GM23338 (cell line): ENCODE data around the gene BCKDHA. TPM values are rescaled to one million over a fixed set of nuclear protein-coding genes. Genes with fewer than 3 reads are reported as not detected.

Experiments used
- ATAC-seq: fragments of 200-7000 bp; cut with Tn5 transposase; 3 replicates; pipeline ENCODE4 v1.9.1; 2020
- DNase-seq: peaks from one replicate; pipeline ENCODE4 v3.0.0-alpha.2; 2015; ENCODE audit warnings: low spot score
- H2AFZ ChIP-seq: fragments of 200-600 bp; sonication (generic); 2 replicates; pipeline ENCODE4 v1.8.0; 2016; ENCODE audit warnings: antibody characterized with exemption, mild to moderate bottlenecking, moderate library complexity
- H3F3A ChIP-seq: fragments of 200-600 bp; sonication (generic); replicated peaks from 2 replicates; pipeline ENCODE4 v1.8.0; 2017; ENCODE audit warnings: antibody characterized with exemption, mixed run types, low read depth
- H3K27ac ChIP-seq: fragments of 200-600 bp; sonication (generic); 2 replicates; pipeline ENCODE4 v1.6.1; 2016; ENCODE audit warnings: low read depth
- H3K27me3 ChIP-seq: fragments of 200-600 bp; sonication (generic); 2 replicates; pipeline ENCODE4 v1.8.0; 2016; ENCODE audit warnings: mild to moderate bottlenecking, mixed run types, moderate library complexity; ENCODE audit not compliant: insufficient read depth
- H3K36me3 ChIP-seq: fragments of 200-600 bp; sonication (generic); 2 replicates; pipeline ENCODE4 v1.8.0; 2016; ENCODE audit warnings: mild to moderate bottlenecking; ENCODE audit not compliant: insufficient read depth
- H3K4me1 ChIP-seq: fragments of 200-600 bp; sonication (generic); 2 replicates; pipeline ENCODE4 v1.8.0; 2016; ENCODE audit warnings: mild to moderate bottlenecking, moderate library complexity; ENCODE audit not compliant: insufficient read depth
- H3K4me2 ChIP-seq: fragments of 200-600 bp; sonication (generic); 2 replicates; pipeline ENCODE4 v1.7.1; 2017; ENCODE audit warnings: mixed run types
- H3K4me3 ChIP-seq: fragments of 200-600 bp; sonication (generic); 2 replicates; pipeline ENCODE4 v1.6.1; 2016; ENCODE audit warnings: mixed run types
- H3K79me2 ChIP-seq: fragments of 200-600 bp; sonication (generic); replicated peaks from 2 replicates; pipeline ENCODE4 v1.8.0; 2017; ENCODE audit warnings: mild to moderate bottlenecking; ENCODE audit not compliant: insufficient read depth
- H3K9me2 ChIP-seq: fragments of 200-600 bp; sonication (generic); 2 replicates; pipeline ENCODE4 v1.8.0; 2017; ENCODE audit not compliant: insufficient read depth
- H4K20me1 ChIP-seq: fragments of 200-600 bp; sonication (generic); replicated peaks from 2 replicates; pipeline ENCODE4 v1.8.0; 2017; ENCODE audit warnings: mild to moderate bottlenecking; ENCODE audit not compliant: insufficient read depth
- H3K27ac Mint-ChIP-seq: 2 replicates; pipeline ENCODE4 v1.8.0; 2020; ENCODE audit warnings: inconsistent platforms, mild to moderate bottlenecking, moderate library complexity, mixed read lengths
- H3K27me3 Mint-ChIP-seq: 3 replicates; pipeline ENCODE4 v1.8.0; 2022; ENCODE audit warnings: low read depth, mild to moderate bottlenecking, moderate library complexity, mixed read lengths, inconsistent platforms; ENCODE audit not compliant: insufficient read depth, poor library complexity
- H3K36me3 Mint-ChIP-seq: 3 replicates; pipeline ENCODE4 v1.8.0; 2021; ENCODE audit warnings: low read depth, mild to moderate bottlenecking, inconsistent platforms, moderate library complexity, mixed read lengths
- H3K4me1 Mint-ChIP-seq: 3 replicates; pipeline ENCODE4 v1.8.0; 2020; ENCODE audit warnings: mild to moderate bottlenecking, inconsistent platforms, mixed read lengths
- H3K4me3 Mint-ChIP-seq: 3 replicates; pipeline ENCODE4 v1.8.0; 2021; ENCODE audit warnings: moderate library complexity, mild to moderate bottlenecking, inconsistent platforms, mixed read lengths
- H3K9me3 Mint-ChIP-seq: 3 replicates; pipeline ENCODE4 v1.8.0; 2020; ENCODE audit warnings: moderate library complexity, mild to moderate bottlenecking, inconsistent platforms, mixed read lengths
- EZH2 ChIP-seq: fragments of 200-600 bp; sonication (generic); IDR thresholded peaks from one replicate; pipeline ENCODE4 v1.8.0; 2017; ENCODE audit warnings: antibody characterized with exemption, mild to moderate bottlenecking, low read depth; ENCODE audit not compliant: unreplicated experiment
- STAT1 ChIP-seq: IDR thresholded peaks from one replicate; pipeline ENCODE4 v1.6.1; 2016; ENCODE audit warnings: antibody characterized with exemption; ENCODE audit not compliant: unreplicated experiment
- ZNF331 ChIP-seq: fragments of 250-450 bp; sonication (Bioruptor Pico); IDR thresholded peaks from 2 replicates; pipeline ENCODE4 v1.5.0; 2020; ENCODE audit warnings: low read depth, mild to moderate bottlenecking, moderate library complexity
- polyA plus RNA-seq: library from polyadenylated mRNA; unstranded; fragments of >200 nt; fragmentation: Nextera tagmentation; extraction: Ambion mirVana; gene quantifications from 2 replicates; pipeline ENCODE4 v1.2.1, GENCODE V29; 2016
- total RNA-seq: library from RNA; depleted of rRNA; stranded (reverse); fragments of >200 nt; shearing (Covaris generic); gene quantifications from 2 replicates; pipeline ENCODE4 v1.2.3, GENCODE V29; 2014
- TF ChIP-seq, protein P1 (sequence below), 2 experiments: fragments of 200-600 bp in 1 of 2; sonication (generic) in 1 of 2; conservative IDR thresholded peaks; 2 replicates each; pipeline versions ENCODE4 v1.5.1 to v1.6.1; 2016 to 2017; ENCODE audit warnings: antibody characterized with exemption in 2 of 2, low read depth in 2 of 2, mild to moderate bottlenecking in 2 of 2, moderate library complexity in 1 of 2
- TF ChIP-seq, protein P2 (sequence below): fragments of 250-450 bp; sonication (Bioruptor Pico); IDR thresholded peaks from 2 replicates; pipeline ENCODE4 v1.5.0; 2020; ENCODE audit warnings: mild to moderate bottlenecking, moderate library complexity

BCKDHA gene
- total and polyA plus RNA-seq, 2 experiments from 2014 or later, result 15.0 to 42.4 TPM

DNA sequence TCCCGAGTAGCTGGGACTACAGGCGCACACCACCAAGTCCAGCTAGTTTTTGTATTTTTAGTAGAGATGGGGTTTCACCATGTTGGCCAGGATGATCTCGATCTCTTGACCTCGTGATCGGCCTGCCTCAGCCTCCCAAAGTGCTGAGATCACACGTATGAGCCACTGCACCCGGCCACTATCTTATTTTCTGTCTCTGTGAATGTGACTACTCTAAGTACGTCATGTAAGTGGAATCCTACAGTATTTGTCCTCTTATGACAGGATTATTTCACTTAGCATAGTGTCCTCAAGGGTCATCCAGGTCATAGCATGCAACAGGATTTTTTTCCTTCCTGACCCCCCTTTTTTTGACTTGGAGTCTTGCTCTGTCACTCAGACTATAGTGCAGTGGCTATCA is 26.1 kb upstream of the BCKDHA start:
- Mint-ChIP-seq H3K9me3 (no peaks in the 10 kb centered on the region), H3K4me1 (peaks cover 4% of the 10 kb centered on the region; the same call in 2 of the 3 replicates), H3K36me3 (no peaks in the 10 kb centered on the region), H3K27ac (peak overlapping the region; percentile 15; the same call in 1 of the 2 replicates), H3K4me3 (no peak overlapping the region), H3K27me3 (peaks cover 11% of the 10 kb centered on the region)
- DNase-seq (no peak), ATAC-seq (no peak)
- Histone ChIP-seq H4K20me1 (no peaks in the 10 kb centered on the region), H3K27ac (0 out of 2 replicates have a peak overlapping the region, but pooled peaks have one; percentile 32), H3K36me3 (no peaks in the 10 kb centered on the region), H2AFZ (no peak overlapping the region), H3K4me3 (no peak overlapping the region), H3K79me2 (no peaks in the 10 kb centered on the region), H3K9me2 (no peaks in the 10 kb centered on the region), H3F3A (no peaks in the 10 kb centered on the region), H3K27me3 (no peaks in the 10 kb centered on the region), H3K4me2 (no peak overlapping the region), H3K4me1 (no peaks in the 10 kb centered on the region)
- TF ChIP-seq, protein P1, sequence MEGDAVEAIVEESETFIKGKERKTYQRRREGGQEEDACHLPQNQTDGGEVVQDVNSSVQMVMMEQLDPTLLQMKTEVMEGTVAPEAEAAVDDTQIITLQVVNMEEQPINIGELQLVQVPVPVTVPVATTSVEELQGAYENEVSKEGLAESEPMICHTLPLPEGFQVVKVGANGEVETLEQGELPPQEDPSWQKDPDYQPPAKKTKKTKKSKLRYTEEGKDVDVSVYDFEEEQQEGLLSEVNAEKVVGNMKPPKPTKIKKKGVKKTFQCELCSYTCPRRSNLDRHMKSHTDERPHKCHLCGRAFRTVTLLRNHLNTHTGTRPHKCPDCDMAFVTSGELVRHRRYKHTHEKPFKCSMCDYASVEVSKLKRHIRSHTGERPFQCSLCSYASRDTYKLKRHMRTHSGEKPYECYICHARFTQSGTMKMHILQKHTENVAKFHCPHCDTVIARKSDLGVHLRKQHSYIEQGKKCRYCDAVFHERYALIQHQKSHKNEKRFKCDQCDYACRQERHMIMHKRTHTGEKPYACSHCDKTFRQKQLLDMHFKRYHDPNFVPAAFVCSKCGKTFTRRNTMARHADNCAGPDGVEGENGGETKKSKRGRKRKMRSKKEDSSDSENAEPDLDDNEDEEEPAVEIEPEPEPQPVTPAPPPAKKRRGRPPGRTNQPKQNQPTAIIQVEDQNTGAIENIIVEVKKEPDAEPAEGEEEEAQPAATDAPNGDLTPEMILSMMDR (conservative IDR thresholded peaks at IDR 0.05; ENCODE audit: low read depth in 2 of 2), result no peak
- TF ChIP-seq, protein P2, sequence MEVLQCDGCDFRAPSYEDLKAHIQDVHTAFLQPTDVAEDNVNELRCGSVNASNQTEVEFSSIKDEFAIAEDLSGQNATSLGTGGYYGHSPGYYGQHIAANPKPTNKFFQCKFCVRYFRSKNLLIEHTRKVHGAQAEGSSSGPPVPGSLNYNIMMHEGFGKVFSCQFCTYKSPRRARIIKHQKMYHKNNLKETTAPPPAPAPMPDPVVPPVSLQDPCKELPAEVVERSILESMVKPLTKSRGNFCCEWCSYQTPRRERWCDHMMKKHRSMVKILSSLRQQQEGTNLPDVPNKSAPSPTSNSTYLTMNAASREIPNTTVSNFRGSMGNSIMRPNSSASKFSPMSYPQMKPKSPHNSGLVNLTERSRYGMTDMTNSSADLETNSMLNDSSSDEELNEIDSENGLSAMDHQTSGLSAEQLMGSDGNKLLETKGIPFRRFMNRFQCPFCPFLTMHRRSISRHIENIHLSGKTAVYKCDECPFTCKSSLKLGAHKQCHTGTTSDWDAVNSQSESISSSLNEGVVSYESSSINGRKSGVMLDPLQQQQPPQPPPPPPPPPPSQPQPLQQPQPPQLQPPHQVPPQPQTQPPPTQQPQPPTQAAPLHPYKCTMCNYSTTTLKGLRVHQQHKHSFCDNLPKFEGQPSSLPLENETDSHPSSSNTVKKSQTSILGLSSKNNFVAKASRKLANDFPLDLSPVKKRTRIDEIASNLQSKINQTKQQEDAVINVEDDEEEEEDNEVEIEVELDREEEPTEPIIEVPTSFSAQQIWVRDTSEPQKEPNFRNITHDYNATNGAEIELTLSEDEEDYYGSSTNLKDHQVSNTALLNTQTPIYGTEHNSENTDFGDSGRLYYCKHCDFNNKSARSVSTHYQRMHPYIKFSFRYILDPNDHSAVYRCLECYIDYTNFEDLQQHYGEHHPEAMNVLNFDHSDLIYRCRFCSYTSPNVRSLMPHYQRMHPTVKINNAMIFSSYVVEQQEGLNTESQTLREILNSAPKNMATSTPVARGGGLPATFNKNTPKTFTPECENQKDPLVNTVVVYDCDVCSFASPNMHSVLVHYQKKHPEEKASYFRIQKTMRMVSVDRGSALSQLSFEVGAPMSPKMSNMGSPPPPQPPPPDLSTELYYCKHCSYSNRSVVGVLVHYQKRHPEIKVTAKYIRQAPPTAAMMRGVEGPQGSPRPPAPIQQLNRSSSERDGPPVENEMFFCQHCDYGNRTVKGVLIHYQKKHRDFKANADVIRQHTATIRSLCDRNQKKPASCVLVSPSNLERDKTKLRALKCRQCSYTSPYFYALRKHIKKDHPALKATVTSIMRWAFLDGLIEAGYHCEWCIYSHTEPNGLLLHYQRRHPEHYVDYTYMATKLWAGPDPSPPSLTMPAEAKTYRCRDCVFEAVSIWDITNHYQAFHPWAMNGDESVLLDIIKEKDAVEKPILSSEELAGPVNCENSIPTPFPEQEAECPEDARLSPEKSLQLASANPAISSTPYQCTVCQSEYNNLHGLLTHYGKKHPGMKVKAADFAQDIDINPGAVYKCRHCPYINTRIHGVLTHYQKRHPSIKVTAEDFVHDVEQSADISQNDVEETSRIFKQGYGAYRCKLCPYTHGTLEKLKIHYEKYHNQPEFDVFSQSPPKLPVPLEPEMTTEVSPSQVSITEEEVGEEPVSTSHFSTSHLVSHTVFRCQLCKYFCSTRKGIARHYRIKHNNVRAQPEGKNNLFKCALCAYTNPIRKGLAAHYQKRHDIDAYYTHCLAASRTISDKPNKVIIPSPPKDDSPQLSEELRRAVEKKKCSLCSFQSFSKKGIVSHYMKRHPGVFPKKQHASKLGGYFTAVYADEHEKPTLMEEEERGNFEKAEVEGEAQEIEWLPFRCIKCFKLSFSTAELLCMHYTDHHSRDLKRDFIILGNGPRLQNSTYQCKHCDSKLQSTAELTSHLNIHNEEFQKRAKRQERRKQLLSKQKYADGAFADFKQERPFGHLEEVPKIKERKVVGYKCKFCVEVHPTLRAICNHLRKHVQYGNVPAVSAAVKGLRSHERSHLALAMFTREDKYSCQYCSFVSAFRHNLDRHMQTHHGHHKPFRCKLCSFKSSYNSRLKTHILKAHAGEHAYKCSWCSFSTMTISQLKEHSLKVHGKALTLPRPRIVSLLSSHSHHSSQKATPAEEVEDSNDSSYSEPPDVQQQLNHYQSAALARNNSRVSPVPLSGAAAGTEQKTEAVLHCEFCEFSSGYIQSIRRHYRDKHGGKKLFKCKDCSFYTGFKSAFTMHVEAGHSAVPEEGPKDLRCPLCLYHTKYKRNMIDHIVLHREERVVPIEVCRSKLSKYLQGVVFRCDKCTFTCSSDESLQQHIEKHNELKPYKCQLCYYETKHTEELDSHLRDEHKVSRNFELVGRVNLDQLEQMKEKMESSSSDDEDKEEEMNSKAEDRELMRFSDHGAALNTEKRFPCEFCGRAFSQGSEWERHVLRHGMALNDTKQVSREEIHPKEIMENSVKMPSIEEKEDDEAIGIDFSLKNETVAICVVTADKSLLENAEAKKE (CRISPR knock-in tag), result no peak
- TF ChIP-seq EZH2, result no peak

DNA sequence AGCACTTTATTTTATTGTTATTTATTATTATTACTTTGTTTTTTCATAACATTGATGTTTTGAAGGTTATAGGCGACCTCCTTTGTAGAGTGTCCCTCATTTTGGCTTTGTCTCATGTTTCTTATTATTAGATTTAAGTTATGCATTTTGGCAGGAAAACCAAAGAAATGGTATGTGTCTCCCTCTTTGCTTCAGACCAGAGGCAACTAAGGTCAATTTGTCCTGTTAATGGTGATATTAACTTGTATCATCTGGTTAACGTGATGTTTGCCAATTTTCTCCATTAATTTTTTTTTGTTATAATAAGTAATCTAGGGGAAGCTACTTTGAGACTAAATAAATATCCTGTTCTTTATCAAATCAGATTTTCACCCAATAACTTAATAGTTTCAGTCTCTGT is 25.1 kb upstream of the BCKDHA start:
- peaks cover 10% of the 10 kb centered on the region for H3K4me1 Mint-ChIP-seq
- Histone ChIP-seq H3K36me3 (no peaks in the 10 kb centered on the region), H3K27ac (no peak overlapping the region), H3K4me2 (no peak overlapping the region), H3K9me2 (no peaks in the 10 kb centered on the region), H3K4me1 (no peaks in the 10 kb centered on the region; the same call in 1 of the 2 replicates), H3K4me3 (no peak overlapping the region), H3K27me3 (peaks cover 7% of the 10 kb centered on the region; the same call in 1 of the 2 replicates), H3F3A (0 out of 2 replicates have a peak, but pooled peaks cover 5% of the 10 kb centered on the region), H3K79me2 (no peaks in the 10 kb centered on the region), H4K20me1 (no peaks in the 10 kb centered on the region), H2AFZ (no peak overlapping the region)
- H3K36me3 Mint-ChIP-seq, result no peaks in the 10 kb centered on the region
- no peak overlapping the region for H3K4me3 Mint-ChIP-seq
- no peak for DNase-seq
- H3K27me3 Mint-ChIP-seq, result peaks cover 18% of the 10 kb centered on the region
- H3K27ac Mint-ChIP-seq, result no peak overlapping the region
- ATAC-seq, result no peak
- H3K9me3 Mint-ChIP-seq, result no peaks in the 10 kb centered on the region
- no peak for TF ChIP-seq STAT1
- TF ChIP-seq ZNF331 (CRISPR knock-in tag), result no peak
- TF ChIP-seq, protein P1 (conservative IDR thresholded peaks at IDR 0.05; ENCODE audit: low read depth in 2 of 2), result no peak
